ENCODE results near the gene FRMD6. TPM values are rescaled to one million over a fixed set of nuclear protein-coding genes. Genes with fewer than 3 reads are reported as not detected.
A peak's percentile ranks its signal among the peaks of the same experiment; 100 is the strongest.

The FRMD6 gene
- total RNA-seq, 1 experiment from 2014 or later = 46.0 TPM

DNA sequence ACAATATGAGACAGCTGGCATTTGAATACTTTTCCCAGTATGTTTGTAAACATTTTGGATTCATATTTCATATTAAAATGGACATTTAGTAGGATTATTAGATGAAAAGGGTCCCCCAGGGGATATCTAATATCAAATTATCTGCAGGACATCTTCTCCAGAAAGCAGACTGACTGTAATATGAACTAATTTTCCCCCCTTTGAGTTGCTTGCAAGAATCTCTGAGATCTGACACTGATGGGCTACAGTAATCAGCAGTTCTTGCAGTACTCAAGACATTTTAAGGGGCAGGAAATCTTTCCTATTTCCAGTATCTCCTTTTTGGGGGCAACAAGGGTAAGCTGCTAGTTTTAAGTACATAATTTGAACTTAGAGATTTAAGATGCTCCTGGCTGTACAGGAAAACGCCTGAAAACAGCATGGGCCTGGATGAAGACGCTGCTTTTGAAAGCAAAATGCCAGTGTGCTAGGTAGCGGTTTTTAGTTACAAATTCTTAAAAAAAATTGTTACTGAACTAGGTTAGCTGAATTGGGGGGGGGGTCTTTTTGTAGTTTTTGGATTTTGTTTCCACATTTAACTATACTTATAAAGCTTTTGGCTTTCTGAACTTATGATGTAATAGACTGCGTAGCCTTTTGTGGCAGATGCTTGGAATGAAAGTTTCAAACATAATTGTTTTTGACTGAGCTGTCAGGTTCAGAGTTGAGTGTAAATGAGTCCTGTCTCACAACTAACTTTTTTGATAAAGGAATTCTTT is 2.2 kb downstream of the FRMD6 start:
- no peak for DNase-seq (ENCODE audit: low read depth, low spot score)
- in situ Hi-C loops (cut with HindIII; ENCODE audit: low pct_unique_long_range_greater_than_20kb, low sequenced_read_pairs) = no loop called here

DNA sequence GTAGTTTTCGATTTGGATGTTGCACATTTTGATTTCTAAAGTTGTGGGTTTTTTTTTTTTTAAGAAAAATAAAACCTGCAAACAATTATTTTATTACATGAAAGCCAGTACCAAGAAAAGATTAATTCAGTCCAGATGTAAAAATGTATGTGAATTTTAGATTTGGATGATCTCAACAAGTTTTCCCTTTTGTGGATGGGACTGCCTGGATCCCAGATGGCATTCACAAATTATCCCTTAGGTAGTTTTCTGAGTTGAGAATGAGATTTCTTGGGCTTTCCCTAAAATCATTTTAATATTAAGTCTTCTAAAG is 2.8 kb downstream of the FRMD6 start:
- no peak for DNase-seq (ENCODE audit: low read depth, low spot score)
- in situ Hi-C loops (cut with HindIII; ENCODE audit: low pct_unique_long_range_greater_than_20kb, low sequenced_read_pairs) = no loop called here

DNA sequence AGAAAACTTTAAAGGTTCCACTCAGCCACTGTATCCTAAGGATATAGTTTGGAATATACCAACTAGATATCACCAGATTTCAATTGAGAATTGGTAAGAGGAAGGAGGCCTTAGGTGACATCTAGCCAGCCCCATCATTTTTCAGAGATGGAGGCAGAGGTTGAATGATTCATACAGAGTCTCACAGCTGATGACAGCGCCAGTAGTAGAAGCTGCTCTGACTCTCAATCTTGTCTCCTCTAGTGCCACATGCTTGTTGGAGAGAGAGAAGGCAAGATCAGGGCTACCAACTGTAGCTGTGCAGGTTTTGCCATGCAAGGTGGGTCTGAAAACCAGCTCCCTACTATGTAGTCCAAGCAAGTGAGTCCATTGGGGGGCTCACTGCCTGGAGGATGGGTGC is 6.1 kb downstream of the FRMD6 start:
- DNase-seq (ENCODE audit: low read depth, low spot score) = no peak

DNA sequence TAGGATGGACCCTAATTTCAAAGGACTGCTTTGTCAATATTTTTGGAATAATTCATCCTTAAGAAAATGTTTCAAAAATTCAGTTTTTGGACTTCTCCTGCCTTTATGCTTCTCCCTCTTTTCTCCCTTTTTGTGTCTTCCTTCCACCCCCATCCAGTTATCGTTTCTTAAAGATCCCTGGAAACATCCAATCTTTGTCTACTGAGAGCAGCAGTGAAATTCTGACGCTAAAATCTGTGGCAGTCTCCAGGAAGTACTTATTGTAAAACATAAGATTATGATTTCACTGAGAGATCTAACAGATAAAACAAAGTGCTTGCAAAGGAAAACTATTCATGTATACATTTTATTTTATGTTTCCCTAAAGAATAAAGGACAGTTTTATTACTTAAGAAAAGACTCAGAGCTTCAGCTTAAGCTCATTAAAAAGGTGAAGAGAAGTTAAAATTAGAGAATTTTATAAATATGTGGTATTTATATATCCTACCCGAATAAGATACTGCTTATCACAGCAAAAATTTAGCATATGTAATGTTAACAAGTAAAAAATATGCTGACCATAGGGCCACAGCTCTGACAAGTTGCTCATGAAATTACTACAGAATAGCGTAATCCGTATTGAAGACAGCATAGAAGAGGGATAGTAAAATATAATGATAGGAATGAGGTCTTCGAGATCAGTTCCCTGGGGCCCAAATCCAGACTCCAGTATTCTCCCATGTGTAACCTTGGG is 6.9 kb downstream of the FRMD6 start:
- no peak for DNase-seq (ENCODE audit: low read depth, low spot score)
- in situ Hi-C loops (cut with HindIII; ENCODE audit: low pct_unique_long_range_greater_than_20kb, low sequenced_read_pairs) = no loop called here

More for the DNA sequence above, 6.1 kb downstream of the FRMD6 start:
- in situ Hi-C loops (cut with HindIII; ENCODE audit: low pct_unique_long_range_greater_than_20kb, low sequenced_read_pairs) = no loop called here

DNA sequence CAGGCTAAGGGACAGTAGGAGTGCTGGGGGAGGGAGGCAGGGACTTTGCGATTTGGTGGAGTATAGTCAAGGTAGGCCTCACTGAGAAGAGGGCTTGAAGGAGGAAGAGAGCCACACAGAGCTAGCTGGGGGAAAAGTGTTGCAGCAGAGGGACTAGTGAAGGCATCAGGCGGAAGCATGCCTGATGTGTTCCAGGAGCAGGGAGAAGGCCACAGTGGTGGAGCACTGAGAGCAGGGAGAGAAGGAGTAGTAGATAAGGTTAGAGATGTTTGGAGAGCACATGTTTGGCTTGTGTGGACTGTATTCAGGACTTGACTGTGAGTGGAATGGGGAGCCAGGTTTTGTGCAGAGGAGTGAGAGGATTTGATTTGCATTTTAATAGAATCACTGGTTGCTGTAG is 9.0 kb downstream of the FRMD6 start:
- in situ Hi-C loops (cut with HindIII; ENCODE audit: low pct_unique_long_range_greater_than_20kb, low sequenced_read_pairs) = no loop called here
- no peak for DNase-seq (ENCODE audit: low read depth, low spot score)

DNA sequence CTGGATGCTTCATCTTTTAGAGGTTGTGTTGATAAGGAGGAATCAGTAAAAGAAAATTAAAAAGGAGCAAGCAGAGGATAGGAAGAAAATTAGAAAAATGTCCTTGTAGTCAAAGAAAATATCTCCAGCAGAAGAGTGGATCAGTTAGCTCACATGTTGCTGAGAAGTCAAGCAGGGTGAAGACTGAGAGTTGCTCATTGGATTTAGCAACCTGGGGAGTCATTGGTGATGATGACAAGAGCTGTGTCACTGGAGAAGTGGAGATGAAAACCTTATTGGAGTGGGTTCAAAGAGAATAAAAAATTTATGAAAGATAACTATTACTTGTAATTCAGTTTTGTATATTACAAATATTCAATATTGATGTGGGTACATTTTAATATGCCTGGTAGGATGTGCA is 9.8 kb downstream of the FRMD6 start:
- in situ Hi-C loops (cut with HindIII; ENCODE audit: low pct_unique_long_range_greater_than_20kb, low sequenced_read_pairs) = no loop called here

DNA sequence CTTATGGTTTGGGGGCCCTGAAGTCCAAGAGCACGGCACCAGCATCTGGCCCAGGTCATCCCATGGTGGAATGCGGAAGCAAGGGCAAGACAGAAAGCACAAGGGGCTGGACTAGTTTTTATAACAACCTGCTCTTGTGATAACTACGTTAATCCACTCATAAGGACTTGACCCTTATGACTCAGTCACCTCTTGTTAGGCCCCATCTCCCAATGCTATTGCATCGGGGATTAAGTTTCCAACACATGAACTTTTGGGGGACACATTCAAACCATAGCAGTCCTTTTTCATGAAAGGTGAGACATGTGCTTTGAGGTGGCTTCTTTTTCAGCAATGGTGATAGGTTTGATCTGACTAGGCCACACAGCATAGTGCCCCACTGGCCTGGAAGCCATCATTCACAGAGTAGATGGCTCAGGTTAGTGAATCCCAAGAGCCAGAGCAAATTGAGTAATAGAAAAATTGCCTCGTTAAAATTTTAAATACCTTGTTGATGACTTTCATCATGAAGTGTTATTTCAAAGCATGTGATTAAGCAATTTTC is 12.1 kb downstream of the FRMD6 start:
- no peak for DNase-seq (ENCODE audit: low read depth, low spot score)

More for the DNA sequence above, 9.8 kb downstream of the FRMD6 start:
- DNase-seq (ENCODE audit: low read depth, low spot score) = no peak

DNA sequence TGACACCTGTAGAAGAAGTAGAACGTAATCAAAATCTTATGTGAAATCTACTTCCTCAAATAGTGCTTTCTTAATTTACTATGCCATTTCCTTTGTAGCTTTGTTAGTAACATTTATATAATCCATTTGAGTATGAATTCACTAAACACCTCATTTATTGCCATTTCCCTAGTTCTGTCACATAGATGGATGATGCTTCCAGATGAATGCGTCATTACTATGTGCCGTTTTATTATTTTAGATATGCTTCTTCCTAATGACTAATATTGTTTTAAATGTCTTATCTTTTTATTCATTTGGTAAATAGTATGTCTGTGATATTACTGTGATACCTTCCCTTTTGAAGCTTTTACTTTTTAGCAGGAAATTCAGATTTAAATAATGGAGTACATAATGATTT is 14.4 kb downstream of the FRMD6 start:
- in situ Hi-C loops (cut with HindIII; ENCODE audit: low pct_unique_long_range_greater_than_20kb, low sequenced_read_pairs) = no loop called here
- DNase-seq (ENCODE audit: low read depth, low spot score) = no peak

More for the DNA sequence above, 12.1 kb downstream of the FRMD6 start:
- in situ Hi-C loops (cut with HindIII; ENCODE audit: low pct_unique_long_range_greater_than_20kb, low sequenced_read_pairs) = no loop called here

DNA sequence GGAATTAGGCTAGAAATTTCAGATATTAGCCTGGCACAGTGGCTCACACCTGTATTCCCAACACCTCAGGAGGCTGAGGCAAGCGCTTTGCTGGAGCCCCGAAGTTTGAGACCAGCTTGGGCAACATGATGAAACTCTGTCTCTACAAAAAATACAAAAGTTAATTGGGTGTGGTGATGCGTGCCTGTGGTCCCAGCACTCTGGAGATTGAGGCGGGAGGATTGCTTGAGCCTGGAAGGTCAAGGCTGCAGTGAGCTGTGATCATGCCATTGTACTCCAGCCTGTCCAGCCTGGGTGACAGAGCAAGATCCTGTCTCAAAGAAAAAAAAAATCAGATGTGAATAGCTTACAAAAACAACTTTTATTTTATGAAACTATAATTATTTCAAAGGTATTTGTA is 15.1 kb downstream of the FRMD6 start:
- DNase-seq (ENCODE audit: low read depth, low spot score) = no peak
- in situ Hi-C loops (cut with HindIII; ENCODE audit: low pct_unique_long_range_greater_than_20kb, low sequenced_read_pairs) = no loop called here

DNA sequence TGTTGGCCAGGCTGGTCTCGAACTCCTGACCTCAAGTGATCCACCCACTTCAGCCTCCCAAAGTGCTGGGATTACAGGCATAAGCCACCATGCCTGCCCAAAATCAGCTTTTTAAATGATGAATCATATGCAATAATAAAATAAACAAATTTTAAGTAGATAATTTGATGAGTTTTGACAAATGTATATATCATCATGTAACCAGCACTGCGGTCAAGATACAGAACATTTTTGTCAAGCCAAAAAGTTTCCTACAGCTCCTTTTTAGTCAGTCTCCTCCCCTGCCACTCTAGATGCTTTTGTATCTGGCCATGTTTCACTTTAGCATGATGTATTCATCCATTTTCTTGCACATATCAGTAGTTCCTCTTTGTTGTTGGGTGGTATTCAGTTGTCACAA is 17.2 kb downstream of the FRMD6 start:
- in situ Hi-C loops (cut with HindIII; ENCODE audit: low pct_unique_long_range_greater_than_20kb, low sequenced_read_pairs) = no loop called here
- DNase-seq (ENCODE audit: low read depth, low spot score) = no peak

DNA sequence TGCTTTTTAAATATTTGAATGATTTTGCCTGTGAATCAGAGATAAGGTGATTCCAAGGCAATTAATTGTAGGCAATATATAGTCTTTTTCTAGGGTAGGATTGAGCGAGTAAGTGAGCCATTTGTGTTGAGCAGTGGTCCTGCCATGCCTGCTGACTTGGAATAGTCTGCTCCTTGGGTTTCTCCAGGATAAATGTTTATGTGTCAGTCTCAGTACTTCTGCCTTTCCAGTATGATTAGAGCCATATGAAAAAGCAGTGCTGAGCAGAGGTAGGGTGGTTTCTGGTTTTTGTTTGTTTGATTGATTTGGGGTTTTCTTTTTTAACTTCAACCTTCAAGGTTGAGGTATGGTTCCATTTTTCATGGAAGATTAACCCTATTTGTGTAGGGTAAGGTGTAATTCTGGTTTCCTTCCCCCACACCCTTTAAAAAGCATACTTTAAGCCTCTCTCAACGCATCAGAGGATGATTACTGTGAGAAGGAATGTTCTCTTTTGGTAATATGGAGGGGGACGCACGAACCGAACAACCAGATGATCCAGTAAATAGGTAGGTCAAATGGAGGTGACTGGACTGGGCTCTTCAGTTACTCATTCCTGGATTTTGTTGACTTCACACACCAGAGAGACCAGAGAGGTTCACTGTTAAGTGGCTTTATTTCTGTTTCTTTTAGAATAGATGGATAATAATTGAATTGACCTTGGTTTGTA is 22.7 kb downstream of the FRMD6 start:
- DNase-seq (ENCODE audit: low read depth, low spot score) = no peak
- in situ Hi-C loops (cut with HindIII; ENCODE audit: low pct_unique_long_range_greater_than_20kb, low sequenced_read_pairs) = no loop called here

DNA sequence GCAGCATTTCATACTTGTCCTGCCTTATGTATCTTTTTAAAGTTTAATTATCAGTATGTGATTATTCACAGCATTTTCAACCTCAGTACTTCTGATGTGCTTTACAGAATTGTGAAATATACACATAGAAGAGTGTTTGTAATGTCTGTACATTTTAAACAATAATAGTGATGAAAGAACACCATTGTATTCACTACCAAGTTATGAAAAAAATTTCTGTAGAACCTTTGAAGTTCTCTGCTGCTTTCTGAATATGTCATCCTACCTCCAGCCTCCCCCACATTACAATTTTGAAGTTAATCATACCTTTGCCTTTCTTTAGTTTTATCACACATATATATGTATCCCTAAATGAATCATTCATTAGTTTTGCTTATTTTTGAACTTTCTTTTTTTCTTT is 24.8 kb downstream of the FRMD6 start:
- in situ Hi-C loops (cut with HindIII; ENCODE audit: low pct_unique_long_range_greater_than_20kb, low sequenced_read_pairs) = no loop called here
- peak; percentile 62 for DNase-seq (ENCODE audit: low read depth, low spot score)

DNA sequence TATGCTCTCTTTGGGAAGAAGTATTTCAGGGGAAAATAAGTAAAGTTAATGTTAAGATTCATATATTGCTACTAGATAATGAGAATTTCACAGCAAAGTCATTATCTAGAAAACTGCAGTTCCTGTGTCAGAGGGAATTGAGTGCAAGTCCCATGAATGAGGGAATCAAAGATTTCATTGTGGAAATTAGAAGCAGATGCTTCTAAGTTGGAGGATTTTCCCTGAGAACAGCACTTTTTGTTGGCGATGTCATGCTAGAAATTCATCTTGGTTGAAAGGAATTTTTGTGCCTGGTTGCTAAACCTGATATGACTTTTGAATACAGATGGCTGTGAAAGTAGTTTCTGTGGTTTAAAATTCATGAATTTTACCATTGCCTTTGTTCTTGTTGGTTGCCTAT is 25.6 kb downstream of the FRMD6 start:
- peak; percentile 85 for DNase-seq (ENCODE audit: low read depth, low spot score)
- in situ Hi-C loops (cut with HindIII; ENCODE audit: low pct_unique_long_range_greater_than_20kb, low sequenced_read_pairs) = no loop called here

DNA sequence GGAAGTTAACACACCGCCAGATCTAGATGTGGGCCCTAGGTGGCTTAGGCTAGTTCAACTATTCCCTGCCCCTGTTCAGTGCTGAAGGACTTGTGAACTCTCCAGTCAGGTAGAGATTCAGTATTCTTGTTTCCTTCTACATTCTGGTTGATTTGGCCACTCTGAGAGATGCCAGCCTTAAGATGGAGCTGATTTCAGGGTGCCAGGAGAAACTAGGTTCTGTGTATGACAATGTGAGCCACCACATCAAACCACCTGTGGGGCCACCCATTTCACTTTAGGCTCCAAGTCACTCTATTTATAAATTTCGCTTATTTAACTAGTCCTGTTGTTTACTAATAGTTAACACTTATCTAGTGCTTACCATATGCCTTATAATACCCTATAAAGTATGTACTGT is 26.0 kb downstream of the FRMD6 start:
- in situ Hi-C loops (cut with HindIII; ENCODE audit: low pct_unique_long_range_greater_than_20kb, low sequenced_read_pairs) = no loop called here
- no peak for DNase-seq (ENCODE audit: low read depth, low spot score)

DNA sequence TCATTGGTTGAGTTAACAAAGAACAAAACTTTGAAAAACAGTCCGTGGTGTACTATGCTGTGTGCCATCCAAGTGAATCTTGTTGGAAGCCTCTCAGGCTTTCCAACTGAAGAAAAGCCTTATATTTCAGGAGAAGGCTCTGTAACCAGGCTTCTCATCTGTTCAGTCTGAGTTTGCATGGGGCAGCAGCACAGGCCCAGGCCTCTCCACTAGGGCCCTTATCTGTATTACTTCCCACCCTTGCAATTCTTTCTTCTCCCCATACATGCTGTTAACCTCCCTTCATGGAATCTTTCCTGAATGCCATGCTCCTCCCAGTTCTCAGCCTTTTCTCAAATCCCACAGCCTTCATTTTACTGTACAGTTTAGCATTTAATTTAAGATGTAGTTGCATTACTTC is 28.3 kb downstream of the FRMD6 start:
- peak; percentile 26 for DNase-seq (ENCODE audit: low read depth, low spot score)
- in situ Hi-C loops (cut with HindIII; ENCODE audit: low pct_unique_long_range_greater_than_20kb, low sequenced_read_pairs) = no loop called here

DNA sequence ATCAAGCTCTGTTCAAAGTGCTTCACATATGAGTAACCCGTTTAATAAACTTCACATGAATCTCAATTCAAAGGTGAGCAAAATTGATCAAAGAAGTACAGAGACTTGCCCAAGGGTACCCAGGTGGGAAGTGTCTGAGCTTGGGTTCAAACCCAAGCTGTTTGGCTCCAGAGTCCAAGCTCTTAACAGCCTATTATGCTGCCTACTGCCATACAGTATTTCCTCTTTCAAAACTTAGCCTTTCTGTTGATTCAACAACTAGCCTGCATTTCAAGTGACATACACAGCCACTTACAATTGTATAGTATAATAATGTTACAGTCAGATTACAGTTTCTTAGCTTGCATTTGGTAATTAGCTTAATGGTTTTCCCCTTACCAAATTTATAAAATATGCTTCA is 29.7 kb downstream of the FRMD6 start:
- in situ Hi-C loops (cut with HindIII; ENCODE audit: low pct_unique_long_range_greater_than_20kb, low sequenced_read_pairs) = no loop called here

DNA sequence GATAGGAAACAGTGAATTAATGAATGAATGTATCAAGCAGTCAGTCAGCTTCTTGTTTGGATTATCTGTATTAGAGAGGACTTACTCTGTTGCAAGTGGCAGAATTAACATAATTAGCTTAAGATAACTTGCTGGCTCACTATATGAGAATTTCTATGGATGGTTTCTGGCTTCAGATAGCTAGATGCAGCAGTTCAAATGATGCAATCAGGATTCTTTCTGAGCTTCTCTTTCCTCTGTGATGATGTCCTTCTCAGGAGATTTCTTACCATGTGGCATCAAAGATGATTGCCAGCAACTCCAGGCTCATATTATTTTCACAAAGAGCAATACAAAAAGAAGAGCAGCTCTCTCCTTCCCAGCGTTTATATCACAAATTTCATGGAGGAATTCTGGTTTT is 30.7 kb downstream of the FRMD6 start:
- no peak for DNase-seq (ENCODE audit: low read depth, low spot score)
- in situ Hi-C loops (cut with HindIII; ENCODE audit: low pct_unique_long_range_greater_than_20kb, low sequenced_read_pairs) = no loop called here

More for the DNA sequence above, 29.7 kb downstream of the FRMD6 start:
- DNase-seq (ENCODE audit: low read depth, low spot score) = no peak

DNA sequence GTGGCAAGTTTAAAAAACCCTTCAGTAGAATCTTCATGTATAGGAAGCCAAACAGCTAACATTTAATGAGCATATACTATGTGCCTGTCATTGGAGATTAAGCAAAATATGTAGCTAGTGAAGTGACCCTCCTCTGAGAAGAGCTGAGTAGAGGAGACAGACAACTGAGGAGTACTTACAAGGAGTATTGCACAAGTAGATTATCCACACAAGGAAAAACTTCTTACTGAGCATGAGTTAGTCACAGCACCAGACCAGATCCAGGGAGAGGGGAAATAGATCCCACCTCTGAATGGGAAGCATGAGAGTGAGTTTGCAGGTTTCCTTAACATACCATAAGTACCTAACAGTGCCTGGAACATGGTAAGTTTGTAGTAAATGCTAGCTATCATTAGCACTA is 33.0 kb downstream of the FRMD6 start:
- in situ Hi-C loops (cut with HindIII; ENCODE audit: low pct_unique_long_range_greater_than_20kb, low sequenced_read_pairs) = no loop called here
- DNase-seq (ENCODE audit: low read depth, low spot score) = no peak
